Stimulated activated CD4-positive, alpha-beta T cell treated with anti-CD3 and anti-CD28 coated beads, Interleukin-4, amount 100 ng/mL, for 4 hours (primary cell): Measurements from ENCODE around the gene NIPBL.
"Not testable (repeated sequence)": the region's sequence is repeated elsewhere in the genome, so short reads cannot be mapped to it uniquely, and the experiment has no call there.

ENCODE experiments used
- DNase-seq, 2 experiments: peaks; one replicate each; pipeline ENCODE4 v3.0.0-alpha.2; 2020

NIPBL gene, protein sequence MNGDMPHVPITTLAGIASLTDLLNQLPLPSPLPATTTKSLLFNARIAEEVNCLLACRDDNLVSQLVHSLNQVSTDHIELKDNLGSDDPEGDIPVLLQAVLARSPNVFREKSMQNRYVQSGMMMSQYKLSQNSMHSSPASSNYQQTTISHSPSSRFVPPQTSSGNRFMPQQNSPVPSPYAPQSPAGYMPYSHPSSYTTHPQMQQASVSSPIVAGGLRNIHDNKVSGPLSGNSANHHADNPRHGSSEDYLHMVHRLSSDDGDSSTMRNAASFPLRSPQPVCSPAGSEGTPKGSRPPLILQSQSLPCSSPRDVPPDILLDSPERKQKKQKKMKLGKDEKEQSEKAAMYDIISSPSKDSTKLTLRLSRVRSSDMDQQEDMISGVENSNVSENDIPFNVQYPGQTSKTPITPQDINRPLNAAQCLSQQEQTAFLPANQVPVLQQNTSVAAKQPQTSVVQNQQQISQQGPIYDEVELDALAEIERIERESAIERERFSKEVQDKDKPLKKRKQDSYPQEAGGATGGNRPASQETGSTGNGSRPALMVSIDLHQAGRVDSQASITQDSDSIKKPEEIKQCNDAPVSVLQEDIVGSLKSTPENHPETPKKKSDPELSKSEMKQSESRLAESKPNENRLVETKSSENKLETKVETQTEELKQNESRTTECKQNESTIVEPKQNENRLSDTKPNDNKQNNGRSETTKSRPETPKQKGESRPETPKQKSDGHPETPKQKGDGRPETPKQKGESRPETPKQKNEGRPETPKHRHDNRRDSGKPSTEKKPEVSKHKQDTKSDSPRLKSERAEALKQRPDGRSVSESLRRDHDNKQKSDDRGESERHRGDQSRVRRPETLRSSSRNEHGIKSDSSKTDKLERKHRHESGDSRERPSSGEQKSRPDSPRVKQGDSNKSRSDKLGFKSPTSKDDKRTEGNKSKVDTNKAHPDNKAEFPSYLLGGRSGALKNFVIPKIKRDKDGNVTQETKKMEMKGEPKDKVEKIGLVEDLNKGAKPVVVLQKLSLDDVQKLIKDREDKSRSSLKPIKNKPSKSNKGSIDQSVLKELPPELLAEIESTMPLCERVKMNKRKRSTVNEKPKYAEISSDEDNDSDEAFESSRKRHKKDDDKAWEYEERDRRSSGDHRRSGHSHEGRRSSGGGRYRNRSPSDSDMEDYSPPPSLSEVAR (N-terminal part only)

GRCh38 chr5:36876299-36876964 lies at the start of gene NIPBL:
TSS of gene NIPBL (plus strand) at chr5:36876769. CDS start at chr5:36953697, 76,928 bp downstream.
- peak; percentile 80 to 86 for DNase-seq

DNA sequence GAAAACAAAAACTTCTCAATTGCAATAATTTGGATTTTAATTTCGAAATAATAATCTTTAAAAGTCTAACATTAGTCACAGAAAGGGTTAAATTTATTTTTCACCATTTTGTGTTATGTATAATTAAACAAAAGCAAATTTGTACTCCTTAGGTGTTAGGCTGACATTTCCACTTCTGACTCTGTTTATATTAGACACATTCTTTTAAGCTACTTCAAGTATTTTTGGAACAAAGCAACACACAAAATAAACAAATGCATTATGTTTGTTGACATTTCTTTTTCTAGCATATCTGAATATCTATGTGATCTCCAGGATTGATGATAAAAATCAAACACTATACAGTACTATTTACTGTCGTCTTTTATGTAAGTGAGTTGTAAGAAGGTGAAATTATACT lies 44.3 kb upstream of the NIPBL start:
- no peak for DNase-seq

GRCh38 chr5:36836831-36837230 lies 39.7 kb upstream of the NIPBL start:
- DNase-seq: no peak

- no peak for DNase-seq
These were observed 36.8 kb upstream of the NIPBL start for GRCh38 chr5:36839489-36840476.

- DNase-seq: no peak
These were observed 34.9 kb upstream of the NIPBL start for GRCh38 chr5:36841677-36842076.

DNA sequence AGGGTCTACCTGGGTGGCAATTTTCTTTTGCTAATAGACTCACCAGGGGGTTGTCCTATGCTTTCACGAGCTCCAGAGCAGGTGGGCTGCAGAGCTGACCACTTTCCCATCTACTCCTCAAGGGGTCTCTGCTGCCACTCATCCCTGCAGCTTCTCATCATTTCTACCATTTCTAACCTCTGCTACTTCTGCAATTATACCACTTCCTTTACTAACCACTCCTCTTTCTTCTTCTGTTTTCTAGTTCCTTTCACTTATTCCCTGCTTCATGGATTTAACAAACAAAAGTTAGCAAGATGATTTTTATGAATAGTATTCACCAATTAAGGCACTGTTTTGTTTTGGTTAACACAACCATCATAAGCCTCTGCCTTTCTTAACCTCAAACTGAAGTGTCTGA lies 34.5 kb upstream of the NIPBL start:
- DNase-seq: no peak

DNA sequence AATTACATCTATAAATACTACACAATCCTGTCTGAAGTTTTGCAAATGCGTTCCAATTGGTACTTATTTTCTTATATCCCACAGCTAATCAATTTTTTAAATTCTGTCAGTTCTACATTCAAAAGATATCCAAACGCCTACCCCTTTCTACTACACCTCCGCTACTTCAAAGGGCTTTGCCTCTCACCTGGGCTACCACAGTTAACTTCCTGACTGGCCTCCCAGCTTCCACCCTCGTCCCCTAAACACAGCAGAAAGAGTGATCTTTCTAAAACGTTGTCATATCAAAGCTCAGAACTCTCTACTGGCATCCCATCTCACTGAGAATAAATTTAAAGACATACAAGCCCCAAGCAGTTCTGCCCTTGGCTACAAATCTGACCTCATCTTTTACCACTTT lies 32.3 kb upstream of the NIPBL start:
- no peak for DNase-seq

DNA sequence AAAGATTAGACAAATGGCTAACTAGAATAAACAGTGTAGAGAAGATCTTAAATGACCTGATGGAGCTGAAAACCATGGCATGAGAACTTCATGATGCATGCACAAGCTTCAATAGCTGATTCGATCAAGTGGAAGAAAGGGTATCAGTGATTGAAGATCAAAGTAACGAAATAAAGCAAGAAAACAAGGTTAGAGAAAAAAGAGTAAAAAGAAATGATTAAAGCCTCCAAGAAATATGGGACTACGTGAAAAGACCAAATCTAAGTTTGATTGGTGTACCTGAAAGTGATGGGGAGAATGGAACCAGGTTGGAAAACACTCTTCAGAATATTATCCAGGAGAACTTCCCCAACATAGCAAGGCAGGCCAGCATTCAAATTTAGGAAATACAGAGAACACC lies 28.0 kb upstream of the NIPBL start:
- DNase-seq: not testable (repeated sequence)

- not testable (repeated sequence) for DNase-seq
These were observed 23.7 kb upstream of the NIPBL start for GRCh38 chr5:36852903-36853302.

GRCh38 chr5:36854402-36855140 lies 22.0 kb upstream of the NIPBL start:
- no peak for DNase-seq

GRCh38 chr5:36855141-36855495 lies 21.5 kb upstream of the NIPBL start:
- DNase-seq: no peak

- DNase-seq: no peak
These were observed 14.7 kb upstream of the NIPBL start for GRCh38 chr5:36861871-36862270.

GRCh38 chr5:36870399-36871040 lies 6.0 kb upstream of the NIPBL start:
- DNase-seq: no peak

GRCh38 chr5:36874465-36874864 lies 2.1 kb upstream of the NIPBL start:
- no peak for DNase-seq

DNA sequence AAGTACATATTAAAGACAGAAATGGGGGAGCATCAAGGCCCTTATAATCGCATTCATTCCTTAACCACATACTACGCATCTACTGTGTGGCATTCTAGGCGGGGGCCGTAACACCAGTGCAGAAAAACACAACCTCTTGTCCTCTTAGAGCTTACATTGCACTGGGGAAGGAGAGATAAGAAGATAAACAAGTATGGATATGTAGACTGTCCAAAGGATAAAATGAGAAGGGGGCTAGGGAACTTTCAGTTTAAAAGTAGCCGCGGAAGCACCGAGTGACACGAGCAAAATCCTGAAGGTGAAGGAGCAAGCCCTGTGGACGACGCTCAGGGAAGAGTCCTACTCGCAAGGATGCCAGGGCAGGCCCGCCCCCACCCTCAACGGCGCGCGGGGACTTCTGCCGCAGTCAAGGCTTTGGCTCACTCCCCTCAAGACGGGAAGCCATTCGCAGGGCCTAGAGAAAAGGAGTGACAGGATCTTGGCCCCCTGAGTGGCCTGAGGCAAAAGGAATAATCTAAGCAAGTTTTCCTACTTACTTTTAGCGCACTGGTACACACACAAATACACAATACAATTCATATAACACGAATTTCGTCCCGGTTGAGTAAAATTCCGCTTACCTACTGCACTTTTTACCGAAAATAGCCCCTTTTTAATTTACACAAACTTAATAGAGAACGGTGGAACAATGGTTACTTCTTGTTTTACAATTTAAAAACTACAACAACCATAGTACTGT lies 1.3 kb upstream of the NIPBL start:
- DNase-seq: peak; percentile 19 to 37

DNA sequence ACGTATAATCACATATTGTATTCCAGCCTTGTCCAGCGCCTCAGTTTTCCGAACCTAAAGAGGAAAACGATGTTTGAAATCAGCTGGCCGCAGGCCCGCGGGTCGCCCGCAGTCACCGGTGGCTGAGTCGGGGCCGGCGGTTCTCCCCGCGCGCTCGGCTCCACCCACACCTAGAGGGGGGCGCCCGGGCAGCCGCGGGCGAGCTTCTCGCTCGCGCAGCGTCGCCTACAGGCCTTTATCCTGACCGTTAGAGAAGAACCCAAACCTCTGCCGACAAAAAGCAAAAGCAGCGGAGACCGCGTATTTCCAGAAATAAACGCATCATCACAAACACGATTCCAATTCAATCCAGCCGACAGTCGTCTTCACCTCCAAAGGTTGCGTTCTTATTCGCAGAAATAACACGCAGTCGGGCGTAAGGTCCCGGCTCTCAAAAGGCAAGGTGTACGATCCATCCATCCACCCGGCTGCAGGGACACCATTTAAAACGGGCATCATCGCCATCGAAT lies 725 bp upstream of the NIPBL start:
- DNase-seq: peak; percentile 67 to 71

GRCh38 chr5:36876965-36877666 lies 547 bp downstream of the NIPBL start:
- peak; percentile 49 to 54 for DNase-seq

DNA sequence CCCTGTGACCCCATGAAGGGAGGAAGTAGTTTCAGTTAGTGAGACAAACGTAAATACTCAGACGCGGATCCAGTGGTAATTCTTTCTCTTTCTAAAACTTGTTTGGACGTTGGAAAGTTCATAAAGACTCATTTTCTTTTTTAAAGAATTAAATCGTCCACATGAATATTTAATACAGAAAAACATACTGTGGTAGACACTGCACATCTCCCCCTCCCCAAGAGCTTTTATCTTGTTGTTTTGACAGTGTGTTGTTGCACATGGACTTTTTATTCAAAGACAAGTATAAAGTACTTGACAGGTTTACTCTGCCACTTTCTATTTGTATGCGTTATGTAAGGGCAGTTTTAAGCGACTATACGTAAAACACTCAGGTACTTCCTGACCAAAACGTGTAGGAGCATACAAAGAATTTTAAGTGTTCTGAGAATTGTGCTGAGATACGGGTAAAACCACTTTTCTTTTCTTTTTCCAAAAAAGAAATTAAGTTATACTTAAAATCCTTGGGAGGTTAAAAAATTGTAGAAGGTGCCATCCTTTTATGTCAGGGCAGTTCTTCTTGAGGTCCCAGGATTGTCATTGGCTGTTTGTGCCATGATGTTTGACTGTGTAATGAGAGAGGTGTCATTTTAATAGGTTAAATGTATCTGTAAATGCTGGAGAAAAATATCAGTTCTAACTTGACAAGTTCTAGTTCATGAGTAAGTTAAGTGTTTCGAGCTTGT lies 1.3 kb downstream of the NIPBL start:
- DNase-seq: no peak
